GM18502 (cell line): ENCODE results near the gene CROCC2.

Experiments
- ATAC-seq: cut with Tn5 transposase; IDR thresholded peaks from one replicate; pipeline ENCODE4 v1.9.1; 2021; ENCODE audit warnings: mild to moderate bottlenecking; ENCODE audit not compliant: unreplicated experiment, poor library complexity

CROCC2 gene

GRCh38 chr2:240906141-240906910 lies at the start of gene CROCC2:
Gene CROCC2 (plus strand): TSS chr2:240906336. CDS start chr2:240906514, 178 bp downstream.
- no peak for ATAC-seq

DNA sequence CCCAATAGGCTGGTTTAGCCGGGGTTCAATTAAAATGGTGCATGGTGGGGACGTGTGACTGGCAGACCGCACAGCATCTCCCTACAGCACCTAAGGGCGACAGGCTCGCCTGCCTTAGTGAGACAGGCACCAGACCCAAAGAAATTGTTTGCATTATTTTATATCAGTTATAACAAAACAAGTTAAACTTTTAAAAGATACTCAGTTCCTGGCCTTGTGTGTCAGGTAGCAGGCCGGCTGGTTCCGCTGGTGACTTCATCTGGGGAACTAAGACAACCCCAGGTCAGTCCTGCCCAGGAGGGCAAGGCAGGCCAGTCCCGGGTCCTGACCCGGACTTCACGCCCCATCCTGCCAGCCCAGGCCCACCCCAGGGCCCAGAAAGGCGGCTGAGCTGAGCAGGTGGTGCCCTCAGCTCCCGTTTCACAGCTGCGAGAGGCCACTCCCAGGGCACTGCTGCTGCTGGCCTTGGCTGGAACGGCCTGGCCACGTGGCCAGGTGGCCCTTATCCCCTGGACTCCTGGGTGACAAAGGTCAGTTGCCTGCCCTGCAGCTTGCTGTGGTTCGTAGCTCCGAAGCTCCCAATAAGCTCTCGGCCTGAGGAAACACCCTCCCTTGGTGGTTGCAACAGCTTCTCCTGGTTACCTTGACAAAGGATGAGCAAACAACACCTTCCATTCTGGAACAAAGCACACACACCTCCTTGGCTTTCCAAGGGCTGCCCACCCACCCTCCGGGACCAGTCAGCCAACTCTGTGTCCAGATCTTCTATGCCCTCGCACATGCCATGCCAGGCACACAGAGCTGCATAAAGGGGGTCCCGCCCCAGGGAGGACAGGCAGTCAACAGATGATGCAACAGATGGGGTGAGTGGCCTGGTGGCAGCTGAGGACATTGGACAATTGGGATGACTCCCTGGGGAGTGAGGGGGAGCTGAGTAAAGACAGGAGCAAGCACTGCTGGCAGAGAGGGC lies 48.8 kb upstream of the CROCC2 start:
- ATAC-seq: no peak

DNA sequence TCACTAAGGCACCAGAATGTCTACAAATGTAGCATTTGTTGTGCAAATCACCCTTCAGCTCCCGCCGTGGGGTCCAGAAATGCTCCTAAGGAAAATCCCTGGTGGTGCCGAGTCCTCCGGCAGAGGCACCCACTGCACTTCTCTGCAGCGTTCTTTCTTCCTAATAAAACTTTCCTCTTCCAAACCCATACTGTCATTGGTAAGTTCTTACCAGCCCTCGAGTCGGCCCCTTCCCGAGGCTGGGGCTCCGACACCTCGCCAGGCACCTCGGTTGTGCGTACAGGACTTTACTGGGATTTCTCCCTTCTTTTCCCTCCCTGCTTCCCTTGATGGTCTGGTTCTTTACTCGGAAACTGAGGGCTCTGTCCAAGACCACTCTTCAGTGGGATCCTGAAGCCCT lies 47.8 kb upstream of the CROCC2 start:
- ATAC-seq: no peak

DNA sequence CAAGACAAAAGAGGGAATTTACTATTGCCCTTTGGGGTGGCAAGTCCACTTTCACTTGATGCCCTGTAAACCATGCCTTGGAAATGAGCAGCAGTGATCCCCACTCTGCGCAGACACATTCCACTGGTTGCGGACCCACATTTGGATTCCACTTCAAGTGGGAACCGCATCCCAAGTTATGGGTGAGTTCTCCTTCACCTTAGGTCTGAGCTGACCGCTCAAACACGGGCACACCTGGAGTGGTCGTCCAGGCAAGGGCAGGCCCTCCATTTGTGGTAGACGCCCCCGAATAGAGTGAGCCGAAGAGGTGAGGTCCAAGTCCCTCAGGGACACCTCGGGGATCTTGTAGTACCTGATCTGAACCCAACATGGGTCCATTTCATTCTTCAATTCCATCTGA lies 47.3 kb upstream of the CROCC2 start:
- no peak for ATAC-seq

- ATAC-seq: no peak
Observed at GRCh38 chr2:240861547-240861946, 44.6 kb upstream of the CROCC2 start.

- no peak for ATAC-seq
Observed at GRCh38 chr2:240864475-240864874, 41.7 kb upstream of the CROCC2 start.

GRCh38 chr2:240865391-240865790 lies 40.7 kb upstream of the CROCC2 start:
- no peak for ATAC-seq

GRCh38 chr2:240868286-240869108 lies 37.6 kb upstream of the CROCC2 start, which contains the start of gene AGXT:
Gene AGXT (plus strand): TSS chr2:240868824. CDS start chr2:240868866, 42 bp downstream.
- ATAC-seq: no peak

DNA sequence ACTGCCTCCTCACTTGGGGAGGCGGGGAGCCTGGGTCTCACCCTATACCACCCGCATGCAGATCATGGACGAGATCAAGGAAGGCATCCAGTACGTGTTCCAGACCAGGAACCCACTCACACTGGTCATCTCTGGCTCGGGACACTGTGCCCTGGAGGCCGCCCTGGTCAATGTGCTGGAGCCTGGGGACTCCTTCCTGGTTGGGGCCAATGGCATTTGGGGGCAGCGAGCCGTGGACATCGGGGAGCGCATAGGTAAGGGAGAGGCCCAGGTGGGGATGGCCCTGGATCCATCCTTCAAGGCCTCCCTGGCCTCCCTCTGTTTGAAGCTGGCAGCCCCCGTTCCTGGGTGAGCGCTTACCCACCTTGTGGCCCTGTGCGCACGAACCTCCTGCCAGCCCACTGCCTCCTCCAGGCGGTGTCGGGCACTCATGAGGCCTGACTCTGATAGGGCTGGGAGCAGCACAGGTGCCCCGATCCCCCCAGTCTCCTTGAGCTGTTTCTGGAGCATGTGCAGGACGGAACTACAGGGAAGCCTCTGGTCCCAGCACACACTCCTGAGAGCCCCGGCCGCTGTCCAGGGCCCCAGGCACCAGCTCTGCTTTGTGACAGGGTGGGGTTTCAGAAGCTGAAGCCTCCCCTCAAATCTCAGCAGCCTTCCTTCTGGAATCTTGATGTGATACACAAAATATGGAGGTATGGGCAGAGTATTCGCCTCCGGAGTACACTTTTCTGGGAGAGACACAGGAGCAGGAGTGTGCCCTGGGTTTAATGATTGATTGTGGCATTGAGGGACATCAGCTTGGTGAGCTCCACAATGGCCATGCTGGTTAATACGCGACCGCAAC lies 36.8 kb upstream of the CROCC2 start:
- no peak for ATAC-seq

- no peak for ATAC-seq
Observed at GRCh38 chr2:240869956-240870875, 35.9 kb upstream of the CROCC2 start.

GRCh38 chr2:240871071-240871958 lies 34.8 kb upstream of the CROCC2 start:
- no peak for ATAC-seq

DNA sequence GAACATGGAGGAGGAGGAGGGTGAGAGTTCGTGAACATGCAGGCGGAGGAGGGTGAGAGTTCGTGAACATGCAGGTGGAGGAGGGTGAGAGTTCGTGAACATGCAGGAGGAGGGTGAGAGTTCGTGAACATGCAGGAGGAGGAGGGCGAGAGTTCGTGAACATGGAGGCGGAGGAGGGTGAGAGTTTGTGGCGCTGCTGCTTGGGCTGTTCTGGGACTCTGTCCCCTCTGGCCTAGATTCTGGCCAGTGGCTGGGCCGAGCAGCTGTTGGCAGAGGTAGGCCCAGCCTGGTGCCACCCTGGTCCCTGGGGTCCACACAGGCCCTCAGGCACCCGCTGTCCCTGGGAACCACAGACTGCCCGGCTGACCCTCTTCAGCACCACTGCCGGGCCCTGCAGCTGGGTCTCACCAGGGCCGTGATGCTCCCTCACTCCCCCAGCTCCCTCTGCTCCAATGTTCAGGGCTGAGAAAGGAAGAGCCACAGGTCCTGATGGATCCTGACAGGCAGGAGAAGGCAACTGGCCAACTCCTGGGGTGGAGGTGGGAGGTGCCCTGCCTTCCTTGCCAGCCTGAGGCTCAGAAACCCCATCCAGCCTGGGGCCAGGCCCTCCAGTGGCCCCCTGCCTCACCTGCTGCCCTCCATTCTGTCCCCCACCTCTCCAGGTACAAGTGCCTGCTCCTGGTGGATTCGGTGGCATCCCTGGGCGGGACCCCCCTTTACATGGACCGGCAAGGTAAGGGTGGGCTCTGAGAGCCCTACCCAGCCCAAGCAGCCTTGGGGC lies 33.6 kb upstream of the CROCC2 start:
- no peak for ATAC-seq

DNA sequence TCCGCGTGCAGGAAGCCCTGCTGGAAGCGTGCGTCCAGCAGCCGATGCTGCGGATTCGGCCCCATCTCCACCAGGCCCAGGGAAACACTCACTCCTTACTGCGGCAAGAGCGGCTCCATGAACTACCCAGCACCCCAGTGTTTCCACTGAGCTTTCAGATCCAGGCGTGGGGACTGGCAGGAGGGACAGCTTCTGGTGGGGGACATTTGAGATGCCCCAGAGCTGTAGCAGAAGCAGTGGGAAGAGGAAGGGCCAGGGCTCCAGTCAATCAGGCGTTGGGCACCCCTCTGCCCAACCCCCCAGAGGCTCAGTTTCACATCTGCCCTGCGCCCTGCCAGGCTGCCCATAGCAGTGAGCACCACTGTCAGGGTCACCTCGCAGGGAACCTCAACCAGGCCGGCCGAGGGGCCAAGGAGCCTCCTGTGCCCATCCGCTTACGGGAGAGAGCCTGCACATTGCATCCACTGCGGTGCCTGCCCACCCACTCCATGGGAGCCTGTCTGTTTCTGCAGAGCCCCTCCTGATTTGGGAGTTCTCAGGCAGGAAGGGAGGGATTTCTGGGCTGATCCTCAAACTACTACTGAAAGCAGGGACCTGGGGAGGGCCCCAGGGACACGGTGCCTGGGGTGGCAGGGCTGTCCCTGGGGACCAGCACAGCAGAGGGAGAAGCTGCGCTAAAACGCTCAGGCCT lies 32.9 kb upstream of the CROCC2 start:
- ATAC-seq: no peak

DNA sequence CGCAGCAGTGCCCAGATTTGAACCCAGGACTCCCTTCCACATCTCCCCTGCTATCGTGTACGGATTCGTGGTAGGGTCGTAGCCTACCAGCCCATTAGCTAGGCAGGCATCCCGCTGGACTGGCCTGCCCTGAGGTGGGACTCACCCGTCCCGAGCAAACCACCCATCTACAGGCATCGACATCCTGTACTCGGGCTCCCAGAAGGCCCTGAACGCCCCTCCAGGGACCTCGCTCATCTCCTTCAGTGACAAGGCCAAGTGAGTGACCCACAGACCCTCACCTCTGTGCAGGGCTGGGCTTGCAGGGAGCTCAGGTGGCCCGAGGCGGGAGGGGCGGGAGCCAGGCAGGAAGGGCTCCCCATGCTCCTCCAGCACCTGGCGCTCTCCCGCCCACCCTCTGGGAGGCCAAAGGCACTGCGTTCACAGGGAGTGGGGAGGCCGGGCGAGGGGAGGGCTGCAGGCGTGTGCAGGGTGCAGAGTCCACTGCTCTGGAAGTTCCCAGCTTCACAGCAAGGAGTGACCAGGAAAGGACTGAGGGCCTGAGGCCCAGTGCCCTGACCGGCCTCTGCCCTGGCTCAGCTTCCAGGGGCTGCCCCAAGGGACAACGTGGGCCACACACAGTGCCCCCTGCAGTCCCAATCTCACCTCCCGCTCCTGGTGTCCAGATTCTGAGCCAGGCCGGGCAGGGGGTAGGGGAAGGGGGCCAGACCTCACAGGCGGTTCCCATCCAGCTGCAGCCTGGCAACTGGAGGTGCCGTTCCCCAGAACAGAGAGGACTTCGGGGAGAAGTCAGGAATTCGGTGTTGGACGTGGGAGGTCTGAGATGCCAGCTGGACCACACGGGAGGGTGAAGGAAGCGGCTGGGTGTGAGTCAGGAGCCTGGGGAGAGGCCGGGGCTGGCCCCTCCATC lies 32.1 kb upstream of the CROCC2 start:
- ATAC-seq: no peak

GRCh38 chr2:240874715-240875227 lies 31.4 kb upstream of the CROCC2 start:
- ATAC-seq: no peak
